Neural progenitor cell (in vitro differentiated cells): ENCODE measurements around the gene PLA2G4A.

Experiments
- CTCF ChIP-seq: fragments of 200-600 bp; sonication (generic); IDR thresholded peaks from 2 replicates; pipeline ENCODE4 v1.5.1; 2017; ENCODE audit warnings: antibody characterized with exemption, mild to moderate bottlenecking
- EZH2phosphoT487 ChIP-seq: fragments of 200-600 bp; sonication (generic); IDR thresholded peaks from 2 replicates; pipeline ENCODE4 v1.6.1; 2017; ENCODE audit warnings: antibody characterized with exemption

GRCh38 chr1:187032982-187033692 is 204.4 kb downstream of the PLA2G4A start:
- TF ChIP-seq CTCF (no peak), EZH2phosphoT487 (no peak)
